SKM-1 treated with dmso at 0.1 percent for 144 hours (cell line): ENCODE measurements around the gene TP73.

Source experiments
- DNase-seq: peaks from one replicate; lab custom pipeline; 2025; ENCODE audit not compliant: unreplicated experiment; lab: John Stamatoyannopoulos, UW

The TP73 gene

DNA sequence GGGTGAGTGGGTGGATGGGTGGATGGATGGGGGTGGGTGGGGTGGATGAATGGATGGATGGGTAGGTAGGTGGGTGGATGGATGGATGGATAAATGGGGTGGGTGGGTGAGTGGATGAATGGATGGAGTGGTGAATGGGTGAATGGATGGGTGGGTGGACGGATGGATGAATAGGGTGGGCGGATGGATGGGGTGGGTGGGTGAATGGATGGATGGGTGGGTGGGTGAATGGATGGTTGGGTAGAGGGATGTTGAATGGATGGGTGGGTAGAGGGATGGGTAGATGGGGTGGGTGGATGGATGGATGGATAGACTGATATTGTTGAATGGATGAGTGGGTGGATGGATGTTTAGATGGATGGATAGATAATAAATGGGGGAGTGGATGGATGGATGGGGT lies 73.0 kb downstream of the TP73 start:
- DNase-seq, result no peak

DNA sequence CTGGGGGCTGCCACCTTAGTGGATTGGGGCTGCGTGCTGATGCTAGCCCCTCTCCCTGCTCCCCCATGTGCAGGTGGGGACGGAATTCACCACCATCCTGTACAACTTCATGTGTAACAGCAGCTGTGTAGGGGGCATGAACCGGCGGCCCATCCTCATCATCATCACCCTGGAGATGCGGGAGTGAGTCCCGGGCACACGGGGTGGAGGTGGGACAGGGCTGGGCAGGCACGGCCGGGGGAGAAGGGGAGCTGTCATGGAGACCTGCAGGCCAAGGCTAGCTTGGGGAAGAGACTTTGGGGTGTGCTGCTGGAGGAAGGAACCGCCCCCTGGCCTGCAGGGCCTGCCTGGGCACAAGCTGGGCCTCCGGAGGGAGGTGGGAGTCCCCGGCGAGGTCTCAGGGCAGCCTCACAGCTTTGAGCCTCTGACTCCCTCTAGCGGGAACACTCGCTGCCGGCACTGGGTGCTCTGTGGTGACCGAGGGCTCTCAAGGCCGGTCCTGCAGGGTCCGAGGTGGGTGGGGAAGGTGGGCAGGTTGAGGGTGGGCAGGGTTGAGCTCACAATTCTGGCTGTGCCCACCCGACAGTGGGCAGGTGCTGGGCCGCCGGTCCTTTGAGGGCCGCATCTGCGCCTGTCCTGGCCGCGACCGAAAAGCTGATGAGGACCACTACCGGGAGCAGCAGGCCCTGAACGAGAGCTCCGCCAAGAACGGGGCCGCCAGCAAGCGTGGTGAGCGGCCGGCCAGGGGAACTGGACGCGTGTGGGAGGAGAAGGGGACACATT lies 74.9 kb downstream of the TP73 start:
- no peak for DNase-seq

DNA sequence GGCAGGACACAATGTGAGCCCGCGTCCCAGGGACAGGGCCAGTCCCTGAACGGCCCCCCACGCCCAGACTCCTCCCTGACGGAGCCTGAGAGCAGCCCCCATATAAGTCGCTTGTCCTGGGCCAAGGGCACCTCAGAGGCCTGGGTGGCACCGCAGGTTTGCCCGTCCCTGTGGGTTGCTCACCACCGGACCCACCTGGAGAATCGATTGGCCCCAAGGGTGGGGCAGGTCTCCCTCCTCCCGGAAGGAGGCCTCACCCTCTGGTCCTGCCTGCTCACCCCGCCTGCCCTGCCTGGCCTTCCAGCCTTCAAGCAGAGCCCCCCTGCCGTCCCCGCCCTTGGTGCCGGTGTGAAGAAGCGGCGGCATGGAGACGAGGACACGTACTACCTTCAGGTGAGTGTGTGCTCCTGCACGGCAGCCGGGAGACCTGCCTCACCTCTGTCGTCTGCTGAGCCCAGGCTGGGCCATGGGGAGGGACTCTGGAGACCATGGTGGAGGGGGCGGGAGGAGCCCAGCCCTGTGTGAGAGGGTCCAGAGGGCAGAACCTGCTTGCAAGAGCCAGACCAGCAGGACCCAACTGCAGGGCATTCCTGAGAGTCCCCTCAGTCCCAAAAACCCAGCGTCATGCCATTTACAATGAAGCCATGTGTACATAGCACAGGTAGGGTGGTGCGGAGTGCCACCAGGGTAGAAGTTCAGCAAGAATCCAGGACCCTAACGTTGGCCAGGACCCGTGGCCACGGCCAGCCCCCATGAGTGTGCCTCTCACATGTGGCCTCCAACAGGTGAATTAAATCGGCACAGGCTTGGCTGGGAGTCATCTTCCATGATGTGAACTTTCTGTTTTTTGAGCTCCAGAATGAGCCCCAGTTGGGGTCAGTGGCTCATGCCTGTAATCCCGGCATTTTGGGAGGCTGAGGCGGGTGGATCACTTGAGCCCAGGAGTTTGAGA lies 75.8 kb downstream of the TP73 start:
- no peak for DNase-seq

DNA sequence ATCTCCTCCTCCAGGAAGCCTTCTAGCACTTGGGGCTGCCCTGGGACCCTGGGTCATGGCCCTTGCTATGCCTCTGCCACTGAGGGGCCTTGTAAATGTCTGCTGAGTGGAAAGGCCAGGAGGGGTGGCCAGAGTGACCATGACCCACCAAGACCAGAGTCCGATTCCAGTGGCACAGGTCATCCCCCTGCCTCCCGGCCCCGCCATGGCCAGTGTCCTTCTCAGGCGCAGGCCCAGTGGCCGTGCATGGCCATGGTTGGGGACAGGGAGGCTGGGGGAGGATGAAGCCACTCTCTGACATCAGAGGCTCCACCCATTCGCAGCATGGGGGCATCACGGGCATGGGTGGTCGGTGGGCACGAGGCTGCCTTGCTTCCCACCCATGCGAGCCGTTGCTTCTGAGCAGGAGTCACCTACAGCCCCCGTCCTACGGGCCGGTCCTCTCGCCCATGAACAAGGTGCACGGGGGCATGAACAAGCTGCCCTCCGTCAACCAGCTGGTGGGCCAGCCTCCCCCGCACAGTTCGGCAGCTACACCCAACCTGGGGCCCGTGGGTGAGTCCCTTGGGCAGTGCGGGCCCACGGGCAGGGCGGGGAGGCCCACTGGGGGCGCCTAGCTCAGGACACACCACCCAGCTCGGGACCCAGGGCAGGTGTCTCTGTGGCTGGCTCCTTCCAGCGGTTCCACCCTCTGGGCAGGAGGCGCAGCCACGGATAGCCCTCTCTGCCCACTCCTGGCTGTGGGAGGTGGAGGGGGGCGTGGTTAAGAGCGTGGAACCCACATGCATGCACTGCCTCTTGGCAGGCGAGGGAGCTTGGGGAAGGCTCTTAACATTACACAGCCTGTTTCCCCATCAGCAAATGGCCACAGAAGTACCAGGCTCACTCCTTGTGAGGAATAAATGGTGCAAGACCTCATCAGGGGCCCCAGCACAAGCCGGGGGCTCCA lies 77.6 kb downstream of the TP73 start:
- no peak for DNase-seq

DNA sequence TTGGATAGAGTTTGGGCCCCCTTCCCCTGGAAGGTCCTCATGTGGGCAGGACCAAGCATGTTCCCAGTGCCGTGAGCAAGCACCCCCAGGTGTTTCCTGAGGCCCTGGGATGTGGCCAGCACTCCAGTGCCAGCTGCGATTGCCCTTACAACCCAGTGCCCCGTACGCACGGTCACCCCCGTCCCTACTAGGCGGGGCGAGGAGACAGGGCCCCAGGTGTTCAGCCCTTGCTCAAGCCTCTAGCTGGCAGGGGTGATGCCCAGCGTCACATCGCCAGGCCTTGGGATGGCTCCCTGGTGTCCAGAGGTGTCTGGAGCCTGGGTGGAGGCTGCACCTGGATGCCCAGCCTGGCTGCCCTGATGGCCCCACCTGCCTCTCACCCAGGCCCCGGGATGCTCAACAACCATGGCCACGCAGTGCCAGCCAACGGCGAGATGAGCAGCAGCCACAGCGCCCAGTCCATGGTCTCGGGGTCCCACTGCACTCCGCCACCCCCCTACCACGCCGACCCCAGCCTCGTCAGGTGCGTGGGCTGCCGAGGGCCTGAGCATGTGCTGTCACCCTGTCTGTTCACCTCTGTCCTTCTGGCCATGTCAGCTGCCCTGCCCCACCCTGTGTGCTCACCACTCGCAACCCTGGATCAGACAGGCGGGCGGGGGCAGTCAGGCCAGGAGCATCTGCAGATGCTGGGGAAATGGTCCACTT lies 78.4 kb downstream of the TP73 start:
- DNase-seq, result no peak

DNA sequence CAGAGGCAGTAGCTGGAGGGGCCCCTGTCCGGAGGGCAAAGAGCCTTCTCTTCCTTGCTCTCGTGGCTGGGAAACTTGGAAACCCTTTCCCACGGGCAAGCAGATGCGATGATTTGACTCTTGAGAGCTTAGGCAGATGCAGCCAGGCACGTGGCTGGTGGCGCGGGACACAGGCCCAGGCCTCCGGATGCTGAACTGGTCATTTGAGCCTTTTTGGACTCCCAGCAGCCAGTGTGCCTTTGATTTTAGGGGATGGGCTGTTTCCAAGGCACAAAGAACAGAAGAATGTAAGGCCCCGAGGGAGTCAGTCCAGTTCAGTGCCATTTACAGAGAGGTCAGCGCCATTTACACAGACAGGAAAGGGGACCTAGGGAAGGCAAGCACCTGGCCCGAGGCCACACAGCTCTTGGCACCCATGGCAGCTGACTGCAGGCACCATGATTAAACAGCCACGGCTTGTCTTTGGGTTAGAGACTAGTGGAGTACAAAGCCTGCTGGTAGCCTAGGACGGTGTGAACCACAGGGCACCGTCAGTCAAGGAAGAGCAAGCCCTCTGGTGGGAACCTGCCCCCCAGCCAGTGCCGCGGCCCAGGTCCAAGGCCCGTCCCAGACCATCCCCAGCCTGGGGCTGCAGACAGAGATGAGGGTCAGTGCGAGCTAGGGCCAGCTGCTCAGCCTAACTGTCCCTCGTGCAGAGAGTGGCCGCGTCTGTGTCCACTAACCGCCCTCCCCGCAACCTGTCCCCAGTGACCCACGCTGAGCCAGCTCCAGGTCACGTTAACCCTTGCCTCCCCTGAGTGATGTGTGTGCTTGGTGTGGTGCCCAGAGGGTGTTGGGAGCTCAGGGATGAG lies 79.5 kb downstream of the TP73 start:
- DNase-seq, result no peak

DNA sequence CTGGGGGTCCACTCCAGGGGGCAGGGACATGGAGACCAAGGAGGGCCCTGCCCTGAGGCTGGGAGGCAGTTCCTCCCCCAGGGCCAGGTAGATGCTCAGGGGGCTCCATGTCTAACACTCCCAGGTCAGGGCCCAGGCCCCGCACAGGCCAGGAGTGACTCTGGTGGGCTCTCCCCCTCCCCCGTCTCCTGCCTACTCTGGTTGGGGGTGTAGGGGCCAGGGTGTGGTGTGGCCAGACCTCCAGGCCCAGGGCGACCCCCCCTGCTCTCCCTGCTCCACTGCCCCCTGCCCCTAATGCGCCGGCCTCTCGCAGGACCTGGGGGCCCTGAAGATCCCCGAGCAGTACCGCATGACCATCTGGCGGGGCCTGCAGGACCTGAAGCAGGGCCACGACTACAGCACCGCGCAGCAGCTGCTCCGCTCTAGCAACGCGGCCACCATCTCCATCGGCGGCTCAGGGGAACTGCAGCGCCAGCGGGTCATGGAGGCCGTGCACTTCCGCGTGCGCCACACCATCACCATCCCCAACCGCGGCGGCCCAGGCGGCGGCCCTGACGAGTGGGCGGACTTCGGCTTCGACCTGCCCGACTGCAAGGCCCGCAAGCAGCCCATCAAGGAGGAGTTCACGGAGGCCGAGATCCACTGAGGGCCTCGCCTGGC lies 80.2 kb downstream of the TP73 start:
- DNase-seq, result no peak

DNA sequence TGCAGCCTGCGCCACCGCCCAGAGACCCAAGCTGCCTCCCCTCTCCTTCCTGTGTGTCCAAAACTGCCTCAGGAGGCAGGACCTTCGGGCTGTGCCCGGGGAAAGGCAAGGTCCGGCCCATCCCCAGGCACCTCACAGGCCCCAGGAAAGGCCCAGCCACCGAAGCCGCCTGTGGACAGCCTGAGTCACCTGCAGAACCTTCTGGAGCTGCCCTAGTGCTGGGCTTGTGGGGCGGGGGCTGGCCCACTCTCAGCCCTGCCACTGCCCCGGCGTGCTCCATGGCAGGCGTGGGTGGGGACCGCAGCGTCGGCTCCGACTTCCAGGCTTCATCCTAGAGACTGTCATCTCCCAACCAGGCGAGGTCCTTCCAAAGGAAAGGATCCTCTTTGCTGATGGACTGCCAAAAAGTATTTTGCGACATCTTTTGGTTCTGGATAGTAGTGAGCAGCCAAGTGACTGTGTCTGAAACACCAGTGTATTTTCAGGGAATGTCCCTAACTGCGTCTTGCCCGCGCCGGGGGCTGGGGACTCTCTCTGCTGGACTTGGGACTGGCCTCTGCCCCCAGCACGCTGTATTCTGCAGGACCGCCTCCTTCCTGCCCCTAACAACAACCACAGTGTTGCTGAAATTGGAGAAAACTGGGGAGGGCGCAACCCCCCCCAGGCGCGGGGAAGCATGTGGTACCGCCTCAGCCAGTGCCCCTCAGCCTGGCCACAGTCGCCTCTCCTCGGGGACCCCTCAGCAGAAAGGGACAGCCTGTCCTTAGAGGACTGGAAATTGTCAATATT lies 81.0 kb downstream of the TP73 start:
- no peak for DNase-seq

DNA sequence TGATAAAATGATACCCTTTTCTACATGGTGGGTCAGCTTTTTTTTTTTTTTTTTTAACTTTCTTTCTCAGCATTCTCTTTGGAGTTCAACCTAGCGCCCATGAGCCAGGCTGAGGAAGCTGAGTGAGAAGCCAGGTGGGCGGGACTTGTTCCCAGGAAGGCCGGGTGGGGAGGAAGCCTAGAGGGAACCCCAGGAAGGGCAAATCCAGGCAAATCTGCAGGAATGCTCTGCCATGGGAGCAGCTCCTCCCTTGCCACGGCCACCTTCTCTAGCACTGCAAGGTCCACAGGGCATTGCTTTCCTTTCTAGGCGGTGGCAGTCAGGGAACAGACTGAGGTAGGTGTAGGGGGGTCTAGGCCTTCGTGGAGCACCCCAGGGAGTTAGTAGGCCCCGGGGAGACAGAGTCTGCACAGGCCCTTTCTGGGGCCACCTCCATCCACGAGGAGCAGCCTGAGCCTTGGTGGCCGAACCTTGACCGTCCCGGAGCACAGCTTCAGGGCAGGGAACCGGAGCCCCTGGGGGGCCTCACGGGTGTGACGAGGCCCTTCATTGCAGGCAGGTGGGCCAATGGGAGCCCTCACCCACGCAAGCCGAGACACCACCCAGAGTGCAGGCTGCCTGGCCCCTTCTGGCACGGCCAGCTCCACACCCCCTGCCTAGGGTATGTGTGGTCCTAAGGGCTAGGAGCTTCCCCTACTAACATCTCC lies 81.7 kb downstream of the TP73 start:
- no peak for DNase-seq

DNA sequence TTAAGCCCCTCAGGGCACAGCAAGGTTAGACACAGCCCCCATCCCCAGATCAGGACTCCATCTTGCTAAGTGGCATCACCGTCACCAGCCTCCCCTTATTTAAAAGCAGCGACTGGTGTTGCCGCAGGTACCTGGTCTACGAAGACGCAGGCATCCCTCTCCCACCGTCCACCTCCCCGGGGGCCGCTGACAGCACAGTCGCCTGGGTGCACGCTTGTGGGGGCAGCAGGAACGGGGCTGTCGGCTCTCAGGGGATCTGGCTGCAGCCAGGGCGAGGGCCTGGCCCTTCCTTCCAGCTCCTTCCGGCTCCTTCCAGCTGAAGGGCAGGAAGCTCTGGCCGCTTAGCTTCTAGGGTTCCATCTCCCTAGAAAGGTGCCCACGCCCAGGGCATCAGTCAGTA lies 82.3 kb downstream of the TP73 start:
- DNase-seq, result no peak

DNA sequence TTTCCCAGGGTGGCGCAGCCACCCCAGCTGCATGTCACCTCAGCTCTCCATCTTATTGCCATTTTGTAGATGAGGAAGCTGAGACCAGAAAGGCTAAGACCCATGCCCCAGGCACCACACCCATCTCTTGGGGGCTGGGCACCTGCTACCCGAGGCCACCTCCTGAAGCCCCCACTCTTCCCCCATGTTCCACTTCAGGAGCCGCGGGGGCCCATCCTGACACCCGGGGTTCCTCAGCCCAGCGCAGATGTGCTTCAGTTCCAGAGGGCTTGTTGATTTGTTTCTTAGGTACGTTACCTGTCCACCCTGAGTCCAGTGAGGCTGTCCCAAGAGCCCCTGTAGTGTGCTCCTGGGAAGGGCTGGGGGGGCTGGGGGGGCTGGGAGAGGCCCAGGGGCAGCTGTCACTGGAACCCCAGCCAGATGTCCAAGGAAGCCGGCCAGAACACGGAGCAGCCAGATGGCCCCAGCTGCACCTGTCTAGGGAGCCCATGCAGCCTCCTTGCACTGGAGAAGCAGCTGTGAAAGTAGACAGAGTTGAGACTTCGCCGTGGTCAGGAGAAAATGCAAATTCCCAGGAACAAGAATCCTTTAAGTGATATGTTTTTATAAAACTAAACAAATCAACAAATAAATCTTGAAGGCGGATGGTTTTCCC lies 82.8 kb downstream of the TP73 start:
- DNase-seq, result no peak

DNA sequence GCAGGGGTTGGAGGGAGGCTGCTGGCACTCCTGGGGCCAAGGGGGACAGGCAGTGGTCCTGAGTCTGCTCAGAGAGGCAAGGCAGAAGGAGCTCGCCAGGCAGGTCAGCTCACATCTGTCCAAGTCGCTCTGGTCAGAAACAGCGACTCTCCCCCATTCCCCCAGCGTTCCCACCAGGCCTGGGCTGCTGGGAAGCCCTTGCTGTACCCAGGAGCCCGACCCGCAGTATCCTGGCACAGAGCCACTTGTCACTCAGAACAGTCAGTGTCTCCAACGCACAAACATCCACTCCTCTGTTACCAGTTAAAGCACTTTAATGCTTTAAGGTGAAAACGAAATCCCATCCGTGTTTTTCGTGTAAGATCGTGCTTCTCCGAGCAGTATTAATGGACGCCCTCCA lies 83.4 kb downstream of the TP73 start:
- DNase-seq, result no peak

DNA sequence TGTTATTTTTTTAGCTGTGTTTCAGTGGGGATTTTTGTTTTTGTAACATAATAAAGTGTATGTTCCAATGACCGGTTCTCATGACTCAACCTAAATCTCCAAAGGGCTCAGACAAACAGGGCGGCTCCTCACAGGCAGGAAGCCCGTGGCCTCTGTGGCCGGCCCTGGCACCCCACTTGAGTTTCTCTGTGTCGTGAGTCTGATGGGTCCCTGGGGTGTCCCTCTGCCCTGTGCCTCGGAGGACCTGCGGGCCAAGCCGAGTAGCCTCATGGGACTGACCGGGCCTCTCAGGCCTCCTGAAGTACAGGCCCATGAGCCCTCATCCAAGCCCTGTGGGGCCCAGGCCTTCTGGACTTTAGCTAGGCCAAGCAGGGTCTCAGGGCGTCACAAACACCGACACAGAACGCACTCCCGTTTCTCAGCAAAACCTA lies 83.8 kb downstream of the TP73 start:
- no peak for DNase-seq

DNA sequence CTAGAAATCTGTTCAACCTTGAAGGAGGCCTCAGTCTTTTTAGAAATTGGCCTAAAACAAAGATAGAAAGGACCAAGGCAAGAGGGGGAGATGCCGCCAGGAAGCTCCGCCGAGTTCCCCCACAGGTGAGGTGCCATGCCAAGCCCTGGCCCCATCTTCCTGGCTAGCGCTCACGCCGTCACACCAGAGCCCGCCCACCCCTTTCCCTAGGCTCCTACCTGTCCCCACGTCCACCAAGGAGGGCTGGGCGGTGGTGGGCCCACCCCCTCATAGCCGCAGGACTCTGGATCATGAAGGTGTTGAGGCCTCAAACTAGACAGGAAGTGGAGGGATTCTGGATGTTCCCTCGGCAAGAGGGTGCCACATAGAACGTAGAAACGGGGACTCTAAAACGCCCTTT lies 84.4 kb downstream of the TP73 start:
- no peak for DNase-seq

DNA sequence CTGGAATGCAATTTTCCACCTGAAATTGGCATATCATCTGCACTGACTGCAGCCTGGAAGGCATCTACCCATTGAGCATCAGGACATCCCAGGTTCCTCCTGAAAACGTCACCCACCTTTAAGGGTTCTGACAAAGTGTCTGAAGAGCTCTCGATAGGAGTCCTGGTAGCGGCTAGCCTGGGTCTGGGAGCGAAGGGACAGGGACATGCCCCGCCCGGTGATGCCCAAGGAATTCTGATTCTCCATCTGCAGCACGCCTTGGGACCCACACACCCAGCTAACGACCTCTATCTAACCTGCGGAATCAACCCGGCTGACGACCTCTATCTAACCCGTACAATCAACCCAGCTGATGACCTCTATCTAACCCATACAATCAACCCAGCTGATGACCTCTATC lies 86.6 kb downstream of the TP73 start:
- no peak for DNase-seq

DNA sequence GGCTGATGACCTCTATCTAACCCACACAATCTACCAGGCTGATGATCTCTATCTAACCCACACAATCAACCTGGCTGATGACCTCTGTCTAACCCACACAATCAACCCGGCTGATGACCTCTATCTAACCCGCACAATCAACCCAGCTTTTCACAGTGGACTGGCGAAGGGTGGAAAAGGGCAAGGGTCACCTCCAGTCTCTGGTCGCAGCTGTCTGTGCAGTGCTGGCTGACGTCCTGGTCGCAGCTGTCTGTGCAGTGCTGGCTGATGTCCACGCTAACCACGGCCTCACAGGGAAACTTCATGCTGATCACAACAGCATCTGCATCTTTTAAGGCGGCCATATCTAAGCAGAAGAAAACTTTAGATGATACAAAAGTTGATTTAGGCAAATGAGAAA lies 87.7 kb downstream of the TP73 start:
- no peak for DNase-seq

DNA sequence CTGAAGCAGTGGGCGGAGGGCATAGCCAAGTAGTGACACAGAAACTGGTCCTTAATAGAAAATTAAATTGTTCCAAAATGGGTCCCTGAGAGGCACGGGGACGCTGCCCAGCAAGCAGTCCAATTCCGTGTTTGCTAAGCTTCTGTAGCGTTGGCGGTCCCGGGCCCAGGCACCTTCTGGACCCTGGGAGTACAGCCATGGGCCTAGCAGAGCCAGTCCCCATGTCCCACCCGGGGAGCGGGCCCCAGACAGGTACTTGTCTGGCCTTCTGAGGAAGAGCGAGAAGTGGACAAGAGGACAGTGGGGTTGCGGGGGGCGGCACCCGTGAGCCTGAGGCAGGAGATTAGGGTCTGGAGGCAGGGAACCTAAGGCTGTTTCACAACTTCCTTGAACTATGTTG lies 88.4 kb downstream of the TP73 start:
- no peak for DNase-seq
